Uterus (tissue), 4 donors: ENCODE data around the gene FAM217A. TPM values are rescaled to one million over a fixed set of nuclear protein-coding genes. Genes with fewer than 3 reads are reported as not detected.
A peak's percentile ranks its signal among the peaks of the same experiment; 100 is the strongest.

ENCODE experiments used
- DNase-seq, 2 donors: peaks; one replicate each; pipeline ENCODE4 v3.0.0-alpha.2; 2019 to 2020
- H3K27ac ChIP-seq, 2 donors: fragments of 200-600 bp; sonication (generic); 1 replicate in 1 of 2; 2 replicates in 1 of 2; pipeline ENCODE4 v1.5.1; 2016 to 2018
- H3K27me3 ChIP-seq, 2 donors: fragments of 200-600 bp; sonication (generic); one replicate each; pipeline ENCODE4 v1.5.1; 2018 to 2019; ENCODE audit warnings: control low read depth in 1 of 2
- H3K36me3 ChIP-seq, 2 donors: fragments of 200-600 bp; sonication (generic); one replicate each; pipeline ENCODE4 v1.5.1; 2019; ENCODE audit warnings: control low read depth in 1 of 2
- H3K4me1 ChIP-seq, 2 donors: fragments of 200-600 bp; sonication (generic); one replicate each; pipeline ENCODE4 v1.5.1; 2018 to 2019; ENCODE audit warnings: control low read depth in 1 of 2
- H3K4me3 ChIP-seq, 2 donors: fragments of 200-600 bp; sonication (generic); 1 replicate in 1 of 2; 2 replicates in 1 of 2; pipeline ENCODE4 v1.5.1; 2018 to 2019; ENCODE audit warnings: mild to moderate bottlenecking in 1 of 2
- H3K9me3 ChIP-seq, 2 donors: fragments of 200-600 bp; sonication (generic); one replicate each; pipeline ENCODE4 v1.5.1; 2019; ENCODE audit warnings: control low read depth in 1 of 2
- CTCF ChIP-seq, 4 experiments: fragments of 200-600 bp in 2 of 4; fragments of 450-650 bp in 2 of 4; sonication (generic) in 2 of 4; IDR thresholded peaks; one replicate each; pipeline ENCODE4 v1.5.1; 2016 to 2019; ENCODE audit warnings: antibody characterized with exemption in 4 of 4, mild to moderate bottlenecking in 2 of 4, moderate library complexity in 1 of 4
- POLR2A ChIP-seq, 2 donors: fragments of 450-650 bp; IDR thresholded peaks; one replicate each; pipeline ENCODE4 v1.6.1; 2016; ENCODE audit warnings: antibody characterized with exemption in 2 of 2, mild to moderate bottlenecking in 1 of 2, moderate library complexity in 1 of 2
- intact Hi-C: fragments of 100-400 bp; cut with DNase I; formaldehyde crosslinking; loops from one replicate; pipeline ENCODE4 v1.15.1; 2023; ENCODE audit warnings: low total_unique reads
- total RNA-seq, 4 donors: library from RNA; depleted of rRNA in 3 of 4; stranded (reverse); fragments of >200 nt in 3 of 4; gene quantifications; one replicate each; pipeline versions ENCODE4 v1.1.0 to v1.2.4, GENCODE V29; 2014 to 2023
- donor health status: DM: yes; HTN: yes; CAD: no.

FAM217A gene
- total RNA-seq, 4 donors from 2014 or later = not detected

- Histone ChIP-seq H3K36me3 (no peaks in the 10 kb centered on the region), H3K27me3 (no peaks in the 10 kb centered on the region), H3K4me1 (no peaks in the 10 kb centered on the region), H3K9me3 (no peaks in the 10 kb centered on the region), H3K4me3 (no peak overlapping the region), H3K27ac (no peak overlapping the region)
- TF ChIP-seq POLR2A (IDR thresholded peaks at IDR 0.05) (no peak), CTCF (IDR thresholded peaks at IDR 0.05) (no peak)
- no peak for DNase-seq
- intact Hi-C loops = no loop called here
Measured at GRCh38 chr6:4067673-4068072, 11.3 kb downstream of the FAM217A start.

- Histone ChIP-seq H3K4me3 (no peak overlapping the region), H3K27ac (no peak overlapping the region), H3K9me3 (no peaks in the 10 kb centered on the region), H3K27me3 (no peaks in the 10 kb centered on the region), H3K4me1 (no peaks in the 10 kb centered on the region), H3K36me3 (no peaks in the 10 kb centered on the region)
- TF ChIP-seq CTCF (IDR thresholded peaks at IDR 0.05) = no peak
- no peak for TF ChIP-seq POLR2A (IDR thresholded peaks at IDR 0.05)
- intact Hi-C loops = no loop called here
- DNase-seq = no peak
Measured at GRCh38 chr6:4066029-4066755, 12.7 kb downstream of the FAM217A start.

DNA sequence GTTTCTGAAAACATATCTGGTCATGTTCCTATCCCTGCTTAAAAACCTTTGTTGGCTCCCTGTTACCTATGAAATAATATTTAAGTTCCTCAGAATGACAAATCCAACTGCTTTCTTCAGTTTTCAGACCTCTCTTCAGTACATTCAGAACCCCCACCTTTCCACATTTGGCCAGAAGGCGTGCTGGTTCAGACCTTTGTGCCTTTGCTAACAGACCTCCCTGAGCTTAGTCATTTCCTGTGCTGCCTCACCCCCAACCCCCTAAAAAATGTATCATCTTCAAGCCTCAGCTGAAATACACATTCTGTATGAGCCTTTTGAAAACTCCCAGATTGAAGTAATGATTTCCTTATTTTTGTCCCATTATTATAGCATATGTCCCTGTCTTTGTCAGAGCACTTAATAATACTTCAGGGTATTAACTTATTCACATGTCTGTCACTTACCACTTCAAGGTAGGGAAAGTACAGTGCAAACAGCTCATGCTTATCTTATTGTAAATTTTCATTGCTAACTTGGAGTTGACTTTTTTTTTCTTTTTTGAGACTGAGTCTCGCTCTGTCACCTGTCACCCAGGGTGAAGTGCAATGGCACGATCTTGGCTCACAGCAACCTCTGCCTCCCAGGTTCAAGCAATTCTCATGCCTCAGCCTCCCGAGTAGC is 19.7 kb downstream of the FAM217A start:
- DNase-seq = no peak
- no peak overlapping the region for H3K27ac ChIP-seq
- no peaks in the 10 kb centered on the region for H3K9me3 ChIP-seq
- H3K4me1 ChIP-seq = no peaks in the 10 kb centered on the region
- no peaks in the 10 kb centered on the region for H3K27me3 ChIP-seq
- intact Hi-C loops = no loop called here
- H3K4me3 ChIP-seq = no peak overlapping the region
- no peak for TF ChIP-seq POLR2A (IDR thresholded peaks at IDR 0.05)
- H3K36me3 ChIP-seq = no peaks in the 10 kb centered on the region

DNA sequence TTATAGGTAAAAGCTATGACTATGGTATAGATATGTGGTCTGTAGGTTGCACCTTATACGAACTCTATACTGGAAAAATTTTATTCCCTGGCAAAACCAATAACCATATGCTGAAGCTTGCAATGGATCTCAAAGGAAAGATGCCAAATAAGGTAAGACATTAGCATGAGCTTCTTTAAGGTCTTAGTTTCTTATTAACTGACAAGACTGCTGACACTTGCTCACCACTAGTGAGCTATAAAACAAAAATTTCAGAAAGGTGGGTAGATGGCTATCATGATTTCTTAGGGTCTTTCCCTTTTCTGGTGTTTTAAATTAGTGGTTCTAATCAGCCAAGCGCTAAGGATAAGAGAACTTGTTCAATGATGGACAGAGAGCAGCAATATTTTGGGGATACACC is 21.9 kb downstream of the FAM217A start:
- Histone ChIP-seq H3K27ac (no peak overlapping the region), H3K27me3 (no peaks in the 10 kb centered on the region), H3K4me3 (no peak overlapping the region), H3K4me1 (no peaks in the 10 kb centered on the region), H3K36me3 (no peaks in the 10 kb centered on the region), H3K9me3 (no peaks in the 10 kb centered on the region)
- TF ChIP-seq CTCF (IDR thresholded peaks at IDR 0.05) = no peak
- no peak for TF ChIP-seq POLR2A (IDR thresholded peaks at IDR 0.05)
- intact Hi-C loops = no loop called here
- DNase-seq = no peak

DNA sequence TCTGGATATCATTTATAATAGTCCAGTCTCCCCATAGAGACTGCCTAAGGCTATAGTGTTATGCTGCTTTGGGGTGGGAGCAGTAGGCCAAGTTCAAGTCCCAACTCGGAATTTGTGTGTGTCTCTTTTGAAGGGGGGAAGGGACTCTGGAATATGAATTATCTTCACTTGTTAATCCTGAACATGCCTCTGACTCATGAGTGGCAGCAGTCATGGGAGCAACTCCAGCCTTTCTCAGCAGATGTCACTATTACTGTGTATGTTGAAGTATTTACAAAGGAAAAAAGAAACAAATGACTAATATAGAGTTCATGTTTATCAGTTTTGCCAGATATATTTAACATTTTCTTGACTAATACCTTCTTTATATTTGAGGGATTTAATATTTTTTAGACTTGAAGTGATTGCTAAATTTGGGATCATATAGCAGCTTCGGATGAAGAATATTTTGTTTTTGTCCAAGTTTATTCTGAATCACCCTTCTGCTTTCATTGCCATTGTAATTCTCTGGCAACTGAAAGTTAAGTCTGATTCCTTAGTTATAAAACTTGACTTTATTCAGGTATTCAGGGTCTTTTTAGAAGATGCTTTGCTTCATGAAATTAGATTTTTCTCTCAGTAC is 23.4 kb downstream of the FAM217A start:
- peak in 3 of 4 experiments; percentile 9 to 35 (median 19) for TF ChIP-seq CTCF (IDR thresholded peaks at IDR 0.05)
- no peak for TF ChIP-seq POLR2A (IDR thresholded peaks at IDR 0.05)
- no peaks in the 10 kb centered on the region for H3K4me1 ChIP-seq
- intact Hi-C loops = no loop called here
- H3K27ac ChIP-seq = no peak overlapping the region
- no peaks in the 10 kb centered on the region for H3K27me3 ChIP-seq
- no peaks in the 10 kb centered on the region for H3K36me3 ChIP-seq
- DNase-seq = no peak
- H3K4me3 ChIP-seq = no peak overlapping the region
- H3K9me3 ChIP-seq = no peaks in the 10 kb centered on the region
